Thymus (tissue), 11 donors: Measurements from ENCODE around the gene GPR161. TPM values are rescaled to one million over a fixed set of nuclear protein-coding genes. Genes with fewer than 3 reads are reported as not detected.
A peak's percentile ranks its signal among the peaks of the same experiment; 100 is the strongest.
"Not testable (repeated sequence)": the region's sequence is repeated elsewhere in the genome, so short reads cannot be mapped to it uniquely, and the experiment has no call there.

Experiments
- DNase-seq, 9 donors: peaks; one replicate each; pipeline ENCODE4 v3.0.0-alpha.2; 2013; ENCODE audit warnings: low spot score in 9 of 9, low read depth in 6 of 9, missing footprints in 1 of 9
- H3K27ac ChIP-seq, 2 donors: one replicate each; pipeline ENCODE4 v1.5.1; 2013; ENCODE audit warnings: control low read depth in 1 of 2, low read depth in 1 of 2, low read length in 1 of 2, mild to moderate bottlenecking in 1 of 2, moderate library complexity in 1 of 2
- H3K27me3 ChIP-seq, 2 donors: one replicate each; pipeline ENCODE4 v1.5.1; 2013; ENCODE audit warnings: low read length in 1 of 2; ENCODE audit not compliant: control insufficient read depth in 2 of 2, insufficient read depth in 1 of 2
- H3K36me3 ChIP-seq, 2 donors: one replicate each; pipeline ENCODE4 v1.5.1; 2013; ENCODE audit warnings: low read length in 1 of 2, mild to moderate bottlenecking in 1 of 2, moderate library complexity in 1 of 2; ENCODE audit not compliant: control insufficient read depth in 2 of 2, insufficient read depth in 2 of 2
- H3K4me1 ChIP-seq, 2 donors: one replicate each; pipeline ENCODE4 v1.5.1; 2013; ENCODE audit warnings: low read length in 2 of 2; ENCODE audit not compliant: control insufficient read depth in 2 of 2, insufficient read depth in 2 of 2
- H3K4me3 ChIP-seq, 2 donors: one replicate each; pipeline ENCODE4 v1.5.1; 2013; ENCODE audit warnings: low read length in 2 of 2, control low read depth in 1 of 2, mild to moderate bottlenecking in 1 of 2
- H3K9me3 ChIP-seq, 2 donors: one replicate each; pipeline ENCODE4 v1.5.1; 2013; ENCODE audit warnings: low read length in 1 of 2, mild to moderate bottlenecking in 1 of 2; ENCODE audit not compliant: control insufficient read depth in 2 of 2, insufficient read depth in 1 of 2
- WGBS: extraction: QIAGEN DNeasy Blood & Tissue Kit; methylation state at CpG from one replicate; pipeline ENCODE4 v1.1.7; 2013; 5-methylcytosine and 5-hydroxymethylcytosine counted together
- polyA plus RNA-seq: library from polyadenylated mRNA; stranded (reverse); fragments of 200-250 nt; gene quantifications from one replicate; pipeline ENCODE4 v1.2.3, GENCODE V29; 2013
- total RNA-seq: library from RNA; stranded (reverse); fragments of 120-200 nt; gene quantifications from one replicate; pipeline ENCODE4 v1.2.4, GENCODE V29; 2013
- donor health status: healthy.

GPR161 gene
- total and polyA plus RNA-seq, 2 donors: 1.6 to 2.5 TPM

DNA sequence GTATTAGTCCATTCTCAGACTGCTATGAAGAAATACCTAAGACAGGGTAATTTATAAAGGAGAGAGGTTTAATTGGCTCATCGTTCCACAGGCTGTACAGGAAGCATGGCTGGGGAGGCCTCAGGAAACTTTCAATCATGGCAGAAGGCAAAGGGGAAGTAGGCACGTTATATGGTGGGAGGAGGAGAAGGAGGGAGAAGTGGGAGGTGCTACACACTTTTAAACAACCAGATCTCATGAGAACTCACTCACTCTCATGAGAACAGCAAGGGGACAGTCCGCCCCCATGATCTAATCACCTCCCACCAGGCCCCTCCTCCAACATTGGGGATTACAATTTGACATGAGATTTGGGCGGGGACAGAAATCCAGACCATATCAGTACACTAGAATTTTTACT is 18.0 kb upstream of the GPR161 start:
- WGBS: 59% methylated on average over 4 of the region's 4 CpGs
- not testable (repeated sequence) for H3K27me3 ChIP-seq, H3K27ac ChIP-seq

DNA sequence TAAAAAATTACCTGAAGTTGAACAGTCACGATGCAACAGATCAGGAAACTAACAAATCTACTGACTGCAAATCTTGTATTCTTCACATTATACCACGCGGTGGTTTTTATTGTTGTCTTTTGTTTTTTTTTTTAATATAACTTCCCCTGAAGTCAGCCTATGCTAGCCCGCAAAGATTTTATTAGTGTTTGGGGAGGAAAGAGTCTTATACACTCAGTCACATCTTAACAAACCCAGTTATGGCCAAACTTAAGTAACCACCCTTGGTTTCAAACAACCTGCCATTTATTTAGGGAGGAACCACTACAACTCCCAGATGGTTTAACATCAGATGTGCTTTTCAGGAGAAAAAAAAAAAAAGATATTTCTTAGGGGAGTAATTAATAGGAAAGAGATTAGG is 15.2 kb upstream of the GPR161 start:
- no peak for DNase-seq
- Histone ChIP-seq H3K36me3 (no peaks in the 10 kb centered on the region), H3K27ac (no peak overlapping the region), H3K4me3 (no peak overlapping the region), H3K27me3 (no peaks in the 10 kb centered on the region), H3K4me1 (no peaks in the 10 kb centered on the region), H3K9me3 (no peaks in the 10 kb centered on the region)
- 97% methylated on average over 4 of the region's 4 CpGs for WGBS

More for the DNA sequence above, 18.0 kb upstream of the GPR161 start:
- H3K4me3 ChIP-seq, H3K4me1 ChIP-seq, H3K36me3 ChIP-seq, H3K9me3 ChIP-seq, DNase-seq: not testable (repeated sequence)

DNA sequence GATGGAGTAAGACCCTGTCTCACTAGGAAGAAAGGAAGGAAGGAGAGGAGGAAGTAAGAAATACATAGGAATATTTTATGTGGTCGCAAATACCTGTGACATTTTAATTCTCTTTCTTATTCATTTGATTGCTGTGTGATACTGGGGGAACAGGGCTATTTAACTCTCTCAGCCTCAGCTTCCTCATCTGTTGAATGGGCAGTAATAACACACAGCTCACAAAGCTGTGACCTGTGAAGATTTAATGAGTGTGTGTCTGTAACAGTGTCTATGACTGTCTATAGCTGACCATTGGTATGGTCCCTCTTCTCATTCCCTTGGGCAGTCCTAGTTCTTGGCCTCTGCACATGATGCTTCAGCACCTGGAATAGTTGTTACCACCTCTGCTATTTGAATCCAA is 13.6 kb upstream of the GPR161 start:
- no peaks in the 10 kb centered on the region for H3K9me3 ChIP-seq
- no peaks in the 10 kb centered on the region for H3K27me3 ChIP-seq
- no peak overlapping the region for H3K4me3 ChIP-seq
- no peak overlapping the region for H3K27ac ChIP-seq
- H3K4me1 ChIP-seq: no peaks in the 10 kb centered on the region
- H3K36me3 ChIP-seq: no peaks in the 10 kb centered on the region
- 97% methylated on average over 1 of the region's 1 CpG for WGBS
- DNase-seq: no peak

DNA sequence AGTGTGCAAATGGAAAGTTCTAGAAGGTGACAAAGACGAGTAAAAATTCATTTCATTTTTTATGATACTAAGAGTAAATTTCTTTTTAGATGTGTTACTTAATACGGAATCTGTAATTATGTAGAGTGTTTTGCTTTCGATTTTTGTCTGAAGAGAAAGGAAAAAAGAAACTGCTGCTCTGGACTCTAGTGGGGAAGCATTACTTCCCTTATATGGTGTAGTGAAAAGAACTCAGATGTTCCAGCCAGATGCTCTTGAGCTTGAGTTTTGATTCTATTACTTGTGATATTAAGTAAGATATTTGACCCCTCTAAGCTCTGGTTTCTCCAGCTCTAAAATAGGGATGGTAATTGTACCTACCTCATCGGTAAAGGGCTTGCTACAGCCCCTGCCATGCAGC is 12.2 kb upstream of the GPR161 start:
- no peak overlapping the region for H3K4me3 ChIP-seq
- no peaks in the 10 kb centered on the region for H3K4me1 ChIP-seq
- H3K36me3 ChIP-seq: no peaks in the 10 kb centered on the region
- no peak overlapping the region for H3K27ac ChIP-seq
- H3K27me3 ChIP-seq: no peaks in the 10 kb centered on the region
- H3K9me3 ChIP-seq: no peaks in the 10 kb centered on the region
- 31% methylated on average over 4 of the region's 4 CpGs for WGBS
- peak in 1 of 9 donors; percentile 28 for DNase-seq

DNA sequence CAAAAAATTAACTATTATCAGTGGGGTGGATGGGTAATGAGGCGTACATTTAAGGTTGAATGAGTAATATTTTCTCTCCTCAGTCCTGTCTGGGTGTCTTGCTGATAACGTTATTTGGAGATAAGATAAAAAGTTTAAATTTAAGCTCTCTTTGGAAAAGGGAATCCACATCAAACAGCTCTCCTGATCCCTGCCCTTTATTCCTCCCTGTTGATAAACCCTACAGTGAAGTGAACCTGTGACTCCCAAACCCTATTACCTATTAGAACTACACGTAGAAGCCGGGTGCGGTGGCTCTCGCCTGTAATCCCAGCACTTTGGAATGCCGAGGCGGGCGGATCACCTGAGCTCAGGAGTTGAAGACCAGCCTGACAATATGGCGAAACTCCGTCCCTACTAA is 9.9 kb upstream of the GPR161 start:
- Histone ChIP-seq H3K4me1 (no peaks in the 10 kb centered on the region), H3K9me3 (no peaks in the 10 kb centered on the region), H3K36me3 (no peaks in the 10 kb centered on the region), H3K27ac (no peak overlapping the region), H3K4me3 (no peak overlapping the region), H3K27me3 (no peaks in the 10 kb centered on the region)
- no peak for DNase-seq
- WGBS: 97% methylated on average over 11 of the region's 11 CpGs

DNA sequence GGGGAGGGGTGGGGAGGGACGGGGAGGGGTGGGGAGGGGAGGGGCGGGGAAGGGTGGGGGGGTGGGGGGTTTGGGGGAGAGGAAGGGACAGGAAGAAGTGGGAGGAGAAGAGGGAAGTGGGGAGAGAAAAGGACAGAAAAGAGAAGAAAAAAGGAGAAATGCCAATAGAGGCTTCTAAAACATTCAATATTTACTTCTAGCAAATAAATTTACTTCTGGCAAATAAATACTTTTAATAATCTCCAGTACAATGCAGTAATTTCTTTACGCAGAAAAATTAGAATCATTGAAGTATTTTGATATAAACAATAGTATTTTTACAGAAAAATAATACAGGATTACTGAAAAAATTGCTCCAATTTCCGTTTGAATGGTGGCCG is 9.4 kb upstream of the GPR161 start:
- no peaks in the 10 kb centered on the region for H3K36me3 ChIP-seq
- WGBS: 56% methylated on average over 4 of the region's 5 CpGs
- H3K4me1 ChIP-seq: no peaks in the 10 kb centered on the region
- H3K27ac ChIP-seq: no peak overlapping the region
- no peaks in the 10 kb centered on the region for H3K9me3 ChIP-seq
- H3K27me3 ChIP-seq: no peaks in the 10 kb centered on the region
- no peak for DNase-seq
- H3K4me3 ChIP-seq: no peak overlapping the region

DNA sequence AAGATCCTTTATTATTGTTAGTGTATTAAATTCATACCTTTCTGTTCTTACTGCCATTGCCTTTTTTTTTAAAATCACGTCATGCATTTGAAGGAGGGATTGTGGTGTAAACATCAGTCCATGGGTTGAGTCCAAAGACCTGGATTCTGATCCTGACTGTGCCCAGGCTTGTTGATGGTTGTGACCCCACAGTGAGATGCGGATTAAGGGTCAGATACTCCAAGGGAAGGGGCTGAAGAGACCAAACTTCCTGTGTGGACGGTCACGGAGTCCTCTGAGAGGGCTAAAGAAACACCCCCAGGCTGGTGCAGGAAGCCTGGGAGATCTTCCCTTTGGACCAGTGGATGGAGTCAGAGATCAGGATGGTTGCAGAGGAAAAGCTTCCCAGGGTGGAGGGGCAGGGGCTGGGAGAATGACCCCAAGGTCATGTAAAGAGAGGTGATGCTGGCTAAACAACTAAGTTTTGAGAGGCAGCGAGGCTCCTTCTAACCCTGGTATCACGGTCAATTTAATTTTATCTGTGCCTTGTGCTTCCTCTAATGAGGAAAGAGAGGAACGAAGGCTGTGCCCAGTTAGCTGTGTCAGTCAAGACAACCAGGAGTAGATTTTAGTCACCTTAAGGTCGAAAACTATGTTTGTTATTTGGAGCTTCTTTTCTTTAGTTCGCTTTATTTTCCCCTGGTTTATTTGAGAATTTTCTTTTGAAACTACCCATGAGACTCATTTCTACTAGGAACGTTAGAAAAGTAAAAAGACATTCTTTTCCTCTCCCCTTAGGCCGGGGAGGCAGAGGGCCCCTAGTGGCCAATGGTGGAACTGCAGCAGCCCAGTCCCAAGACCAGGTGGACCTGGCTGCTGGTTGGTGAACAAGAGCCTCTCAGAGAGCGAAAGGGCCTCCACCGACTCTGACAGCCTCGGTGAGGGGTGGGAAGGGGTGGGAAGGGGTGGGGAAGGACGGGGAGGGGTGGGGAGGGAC is 8.7 kb upstream of the GPR161 start:
- Histone ChIP-seq H3K27me3 (no peaks in the 10 kb centered on the region), H3K36me3 (no peaks in the 10 kb centered on the region), H3K9me3 (no peaks in the 10 kb centered on the region), H3K4me1 (no peaks in the 10 kb centered on the region), H3K27ac (no peak overlapping the region), H3K4me3 (no peak overlapping the region)
- DNase-seq: peak; percentile 45 to 86 (median 68)
- 30% methylated on average over 14 of the region's 15 CpGs for WGBS

DNA sequence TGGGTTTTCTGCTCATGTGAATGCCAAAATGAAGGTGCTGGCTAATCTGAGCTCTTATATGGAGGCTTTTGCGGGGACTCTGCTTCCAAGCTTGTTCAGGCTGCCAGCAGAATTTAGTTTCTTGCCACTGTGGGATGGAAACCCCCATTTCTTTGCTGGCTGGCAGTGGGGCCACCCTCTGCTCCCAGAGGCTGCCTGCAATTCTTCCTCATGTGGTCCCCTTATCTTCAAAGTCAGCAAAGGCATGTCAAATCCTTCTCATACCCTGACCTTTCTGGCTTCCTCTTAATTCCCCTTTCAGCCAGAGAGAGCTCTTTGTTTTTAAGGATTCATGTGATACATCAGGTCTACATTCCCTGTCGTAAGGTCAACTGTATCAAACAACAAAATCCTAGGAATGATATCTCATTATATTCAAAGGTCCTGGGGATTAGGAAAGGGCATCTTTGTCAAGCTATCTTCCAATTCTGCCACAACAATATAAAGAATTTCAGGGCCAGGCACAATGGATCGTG is 5.2 kb upstream of the GPR161 start:
- no peaks in the 10 kb centered on the region for H3K9me3 ChIP-seq
- WGBS: 96% methylated on average over 3 of the region's 3 CpGs
- H3K27ac ChIP-seq: no peak overlapping the region
- no peak for DNase-seq
- peaks cover 14 to 15% of the 10 kb centered on the region in 2 donors for H3K27me3 ChIP-seq
- H3K4me3 ChIP-seq: no peak overlapping the region
- H3K36me3 ChIP-seq: no peaks in the 10 kb centered on the region
- H3K4me1 ChIP-seq: peaks cover 0 to 4% of the 10 kb centered on the region in 2 donors

DNA sequence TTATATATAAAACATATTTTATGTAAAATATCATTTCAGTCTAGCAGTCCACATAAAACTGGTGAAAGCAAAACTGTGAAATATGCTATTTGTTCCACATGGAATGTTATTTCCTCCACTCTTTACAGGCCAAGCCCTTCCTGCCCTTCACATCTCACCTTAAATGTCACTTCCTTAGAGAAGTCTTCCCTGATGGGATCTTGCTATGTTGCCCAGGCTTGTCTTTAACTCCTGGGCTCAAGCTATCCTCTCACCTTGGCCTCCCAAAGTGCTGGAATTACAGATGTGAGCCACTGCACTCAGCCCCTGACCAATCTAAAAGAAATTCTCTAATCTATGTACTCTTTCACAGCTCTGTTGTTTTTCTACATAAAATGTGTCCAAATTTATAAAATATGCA is 2.3 kb upstream of the GPR161 start:
- no peak for DNase-seq
- peaks cover 29 to 43% of the 10 kb centered on the region in 2 donors for H3K27me3 ChIP-seq

More for the DNA sequence above, 2.3 kb upstream of the GPR161 start:
- H3K4me1 ChIP-seq: peaks cover 5 to 16% of the 10 kb centered on the region in 2 donors
- H3K27ac ChIP-seq: no peak overlapping the region
- no peak overlapping the region for H3K4me3 ChIP-seq
- H3K9me3 ChIP-seq: no peaks in the 10 kb centered on the region
- no peaks in the 10 kb centered on the region for H3K36me3 ChIP-seq
